GM18519 (cell line): ENCODE data around the gene LPP.

Source experiments
- ATAC-seq: cut with Tn5 transposase; IDR thresholded peaks from one replicate; pipeline ENCODE4 v1.9.1; 2021; ENCODE audit warnings: mild to moderate bottlenecking, moderate library complexity; ENCODE audit not compliant: unreplicated experiment, low FRiP score

The LPP gene

DNA sequence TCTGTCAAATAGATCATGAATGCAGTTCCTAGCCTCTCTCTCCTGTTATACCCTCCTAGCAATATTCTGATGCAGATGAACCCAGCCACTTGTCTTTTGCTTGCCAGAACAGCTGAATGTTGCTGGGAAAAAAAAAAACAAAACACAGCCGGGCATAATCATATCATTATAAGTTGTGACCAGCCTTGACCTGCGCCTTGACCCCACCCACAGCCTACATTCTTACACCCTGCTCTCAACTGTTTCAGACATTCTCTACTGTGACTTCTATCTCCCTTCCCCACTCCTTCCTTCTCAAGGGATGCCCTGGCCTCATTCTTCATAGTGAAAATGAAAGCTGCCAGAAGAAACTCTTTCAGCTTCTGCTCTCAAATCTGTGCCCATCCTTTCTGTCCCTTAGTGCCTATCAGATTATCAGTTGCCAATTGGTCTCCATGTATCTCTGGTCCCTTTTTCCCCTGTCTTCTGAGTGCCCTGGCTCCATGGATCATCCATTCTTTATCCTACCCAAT lies 628.7 kb downstream of the LPP start:
- ATAC-seq, result no peak

DNA sequence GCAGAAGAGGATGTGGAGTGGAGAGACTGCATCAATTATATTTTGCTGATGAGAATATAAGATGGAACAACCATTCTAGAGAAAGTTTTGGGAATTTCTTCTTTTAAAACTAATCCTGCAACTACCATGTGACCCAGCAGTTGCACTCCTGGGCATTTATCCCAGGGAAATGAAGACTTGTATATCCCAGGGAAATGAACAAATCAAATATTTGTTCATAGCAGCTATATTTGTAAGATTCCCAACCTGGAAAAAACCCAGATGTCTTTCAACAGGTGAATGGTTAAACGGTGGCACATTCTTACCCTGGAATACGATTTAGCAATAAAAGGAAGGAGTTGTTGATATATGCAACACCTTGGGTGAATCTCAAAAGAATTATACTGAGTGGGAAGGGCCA lies 632.5 kb downstream of the LPP start:
- ATAC-seq, result no peak

DNA sequence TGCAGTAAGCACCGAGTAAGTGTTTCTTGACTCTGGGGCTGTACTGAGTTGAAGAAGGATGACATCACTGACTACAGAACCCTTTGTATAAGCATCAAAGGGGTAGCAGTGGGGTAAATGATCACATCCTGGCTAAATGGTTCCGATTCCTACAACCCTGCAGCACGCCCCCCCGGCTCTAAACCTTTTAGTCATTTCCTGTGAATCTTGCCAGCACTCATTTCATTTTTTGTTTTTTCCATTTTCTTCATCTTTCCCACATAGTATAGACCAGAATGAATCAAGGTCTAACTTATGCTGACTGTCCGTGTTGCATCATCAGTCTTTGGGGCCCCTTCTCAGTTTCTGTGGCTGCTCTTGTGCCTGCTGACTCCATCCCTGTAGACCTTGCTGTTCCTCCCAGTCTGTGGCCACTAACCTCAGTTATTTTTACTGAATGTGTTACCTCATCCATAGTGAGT lies 634.7 kb downstream of the LPP start:
- no peak for ATAC-seq

DNA sequence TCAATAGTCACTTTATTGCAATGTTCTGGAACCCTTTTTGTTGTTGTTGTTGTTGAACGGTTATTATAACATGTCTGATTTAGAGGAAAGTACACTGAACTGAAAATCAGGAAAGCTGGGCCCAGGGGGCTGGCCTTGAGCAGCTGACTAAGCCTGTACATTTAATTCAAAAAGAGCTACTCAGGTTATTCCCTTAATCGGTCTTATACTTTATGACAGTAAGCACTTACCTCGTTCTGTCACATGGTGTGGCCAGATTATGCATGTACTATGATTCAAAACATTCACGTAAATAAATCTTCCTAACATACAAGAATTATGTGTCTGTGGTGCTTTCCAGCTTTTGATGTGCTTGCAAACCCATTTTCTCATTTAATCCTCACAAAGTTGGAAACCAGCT lies 635.3 kb downstream of the LPP start:
- ATAC-seq, result no peak

DNA sequence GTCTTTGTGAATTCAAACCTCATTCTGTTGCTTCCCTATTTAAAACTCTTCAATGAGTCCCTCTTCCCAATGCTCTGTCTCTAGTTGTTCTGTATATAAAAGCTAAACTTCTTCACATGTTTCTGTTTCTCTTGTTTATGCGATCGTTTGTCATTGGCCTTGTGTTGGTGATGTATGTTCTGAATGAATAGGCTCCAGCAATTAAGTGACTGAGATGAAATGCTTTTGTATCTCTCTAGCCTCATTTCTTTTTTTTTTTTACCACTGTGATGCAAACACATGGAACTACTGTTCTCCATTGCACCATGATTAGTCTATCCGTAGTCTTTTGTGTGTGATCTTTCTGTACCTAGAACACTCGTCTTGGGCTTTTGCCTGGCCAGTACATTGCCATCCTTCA lies 637.4 kb downstream of the LPP start:
- no peak for ATAC-seq

DNA sequence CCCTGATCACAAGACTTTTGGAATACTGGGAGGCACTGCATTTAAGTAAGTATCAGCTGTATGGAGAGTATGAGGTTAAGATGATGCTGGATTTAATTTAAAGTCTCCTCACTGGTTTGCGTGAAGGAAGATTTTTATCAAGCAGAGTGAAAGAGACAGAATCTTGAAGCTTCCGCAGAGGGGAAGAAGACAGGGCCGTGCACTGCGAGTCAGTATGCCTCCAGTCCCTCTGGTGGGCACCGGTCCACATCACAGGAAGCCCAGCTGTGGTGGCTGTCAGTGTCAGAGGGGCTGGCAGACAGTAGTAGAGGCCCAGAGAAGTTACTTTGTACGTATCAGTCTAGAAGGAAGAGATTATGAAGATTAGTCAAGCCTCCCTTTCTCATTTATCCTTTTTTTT lies 638.8 kb downstream of the LPP start:
- ATAC-seq, result no peak

DNA sequence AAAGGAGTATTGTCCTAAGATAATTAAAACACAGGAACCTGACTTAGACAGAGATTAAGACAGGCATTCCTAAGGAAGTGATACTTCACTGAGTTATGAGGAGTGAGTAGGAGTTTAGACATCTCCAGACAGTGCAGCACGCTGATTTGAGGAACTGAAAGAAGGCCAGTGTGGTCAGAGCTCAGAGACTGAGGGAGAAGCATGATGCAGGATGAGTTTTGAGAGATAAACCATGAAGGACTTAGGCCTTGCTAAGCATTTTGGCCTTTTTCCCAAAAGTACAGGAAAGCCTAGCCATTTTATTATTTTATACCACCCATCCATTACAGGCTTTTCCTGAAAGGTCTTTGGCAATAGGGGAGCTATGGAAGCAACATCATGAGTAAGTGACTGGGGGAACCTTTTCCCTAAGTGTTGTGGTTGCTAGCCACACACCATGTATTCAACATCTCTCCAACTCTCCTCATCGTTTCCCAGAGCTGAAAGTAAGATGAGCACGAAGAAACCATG lies 642.2 kb downstream of the LPP start:
- ATAC-seq, result peak; percentile 71

DNA sequence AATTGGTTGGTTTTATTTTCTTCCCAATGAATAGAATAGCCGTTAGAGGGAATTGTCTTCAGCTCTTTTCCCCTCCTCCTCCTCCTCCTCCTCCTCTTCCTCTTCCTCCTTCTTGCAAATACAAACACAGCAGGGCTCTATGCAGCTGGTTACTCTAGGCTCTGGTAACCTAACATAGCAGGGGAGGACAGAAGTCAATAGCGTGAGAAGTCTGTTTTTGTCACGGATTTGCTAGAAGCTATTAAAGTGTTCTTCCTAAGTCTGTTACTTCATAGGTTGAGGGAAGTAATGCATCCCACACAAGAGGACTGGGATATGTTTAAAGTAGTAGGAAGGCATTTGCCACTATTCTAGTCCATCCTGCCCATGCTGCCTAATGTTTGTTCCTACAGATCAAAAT lies 643.1 kb downstream of the LPP start:
- no peak for ATAC-seq

DNA sequence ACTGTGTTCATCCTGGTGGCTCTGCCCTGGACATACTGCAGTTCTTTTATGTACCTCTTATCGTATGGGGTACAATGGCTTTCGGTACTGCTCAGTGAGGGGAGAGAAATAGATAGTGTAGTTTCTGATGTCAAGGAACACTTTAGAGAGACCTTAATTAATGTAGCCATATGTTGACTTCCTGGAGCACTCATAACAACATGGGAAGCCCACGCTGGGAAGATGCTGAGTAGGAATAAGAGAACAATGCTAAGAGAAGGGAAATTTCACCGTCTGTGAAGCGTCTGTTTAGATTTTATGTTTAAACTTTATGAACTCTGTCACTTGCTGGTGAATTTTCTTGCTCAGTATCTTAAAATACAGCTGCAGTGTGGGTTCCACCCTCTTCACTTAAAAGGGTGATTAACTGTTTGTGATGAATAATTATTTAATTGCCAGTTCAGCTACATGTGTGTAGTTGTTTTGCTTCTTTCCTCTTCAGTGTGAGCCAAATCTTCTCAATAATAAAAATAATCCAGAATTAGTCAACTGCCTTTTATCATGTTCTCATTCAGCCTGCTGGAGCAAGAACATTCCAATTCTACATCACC lies 644.7 kb downstream of the LPP start:
- no peak for ATAC-seq

DNA sequence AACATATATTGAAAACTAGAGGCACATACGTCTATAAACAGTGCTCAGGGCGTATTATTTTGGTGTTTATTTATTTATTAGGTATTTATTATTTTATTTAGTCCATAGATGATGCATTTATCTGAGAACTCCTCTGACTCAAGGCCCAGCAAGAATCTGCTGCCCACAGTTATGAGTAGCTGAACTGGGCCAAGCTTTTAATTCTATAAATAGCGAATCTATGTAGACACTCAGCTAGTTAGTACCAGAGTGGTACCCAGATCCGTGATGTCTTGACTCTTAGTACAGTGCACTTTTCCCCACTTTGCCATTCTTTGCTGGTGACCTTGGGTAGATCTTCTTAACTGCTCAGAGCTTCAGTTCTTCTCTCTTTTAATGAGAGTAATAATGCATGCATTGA lies 647.4 kb downstream of the LPP start:
- ATAC-seq, result no peak

DNA sequence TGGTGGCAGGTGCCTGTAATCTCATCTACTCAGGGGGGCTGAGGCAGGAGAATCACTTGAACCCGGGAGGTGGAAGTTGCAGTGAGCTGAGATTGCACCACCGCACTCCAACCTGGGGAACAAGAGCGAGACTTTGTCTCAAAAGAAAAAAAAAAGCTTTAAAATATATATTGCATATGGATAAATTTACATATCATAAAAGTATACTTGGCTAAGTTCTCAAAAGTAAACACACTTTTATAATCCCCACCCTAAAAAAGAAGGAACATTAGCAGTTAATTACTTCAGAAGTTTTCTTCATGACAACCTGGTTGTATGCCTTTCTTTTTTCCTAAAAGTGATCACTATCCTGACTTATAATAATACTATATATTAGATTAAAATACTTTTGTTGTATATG lies 648.7 kb downstream of the LPP start:
- no peak for ATAC-seq

DNA sequence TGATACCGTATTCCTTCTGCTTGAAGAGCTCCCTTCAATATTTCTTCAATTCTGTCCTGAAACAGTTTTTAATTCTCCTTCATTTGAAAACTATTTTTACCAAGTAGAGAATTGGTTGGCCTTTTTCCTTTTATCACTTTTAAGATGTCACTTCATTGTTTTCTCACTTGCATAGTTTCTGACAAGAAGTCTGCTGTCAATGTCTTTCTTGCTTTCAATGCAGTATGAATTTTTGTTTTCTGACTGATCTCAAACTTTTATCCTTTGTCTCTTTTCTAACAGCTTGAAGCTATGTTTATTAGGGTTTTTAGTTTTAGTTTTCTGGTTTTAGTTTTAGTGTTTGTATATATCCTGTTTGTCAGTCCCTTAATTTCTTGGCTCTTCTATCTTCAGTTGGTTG lies 653.0 kb downstream of the LPP start:
- no peak for ATAC-seq

DNA sequence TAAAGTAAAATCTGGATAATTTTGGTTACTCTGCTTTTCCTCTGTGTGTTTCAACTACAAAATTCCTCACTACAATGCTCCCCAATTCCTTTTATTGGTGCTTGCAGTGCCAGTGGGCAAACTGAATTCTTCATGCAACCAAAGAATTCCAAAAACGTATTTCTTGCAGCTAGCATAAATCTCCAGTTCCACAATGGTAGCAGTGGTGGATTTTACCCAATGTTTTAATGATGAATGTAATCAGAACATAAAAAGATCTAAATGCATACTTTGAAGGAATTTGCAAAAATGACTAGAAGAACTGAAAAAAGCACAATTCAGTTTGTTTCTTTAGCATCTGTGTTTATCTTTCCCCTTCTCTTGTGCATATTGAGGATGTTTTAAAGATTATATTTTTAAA lies 658.2 kb downstream of the LPP start:
- no peak for ATAC-seq

DNA sequence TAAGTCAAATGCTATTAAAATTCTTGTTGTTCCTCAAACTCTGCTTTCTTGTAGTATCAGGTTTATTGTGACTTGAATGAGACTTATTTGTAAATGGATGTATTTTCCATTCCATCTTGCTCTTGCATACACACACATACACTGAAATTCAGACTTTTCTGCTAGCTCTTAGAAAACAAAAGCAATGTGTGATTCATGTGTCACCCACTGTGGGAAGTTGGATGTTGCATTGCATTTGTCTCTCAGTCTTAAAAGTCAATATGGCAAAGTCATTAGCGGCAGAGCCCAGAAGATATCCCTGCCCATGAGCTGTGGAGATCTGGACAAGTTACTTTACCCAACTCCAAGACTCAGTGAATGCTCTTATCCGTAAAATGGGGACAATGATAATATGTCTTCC lies 660.6 kb downstream of the LPP start:
- no peak for ATAC-seq

DNA sequence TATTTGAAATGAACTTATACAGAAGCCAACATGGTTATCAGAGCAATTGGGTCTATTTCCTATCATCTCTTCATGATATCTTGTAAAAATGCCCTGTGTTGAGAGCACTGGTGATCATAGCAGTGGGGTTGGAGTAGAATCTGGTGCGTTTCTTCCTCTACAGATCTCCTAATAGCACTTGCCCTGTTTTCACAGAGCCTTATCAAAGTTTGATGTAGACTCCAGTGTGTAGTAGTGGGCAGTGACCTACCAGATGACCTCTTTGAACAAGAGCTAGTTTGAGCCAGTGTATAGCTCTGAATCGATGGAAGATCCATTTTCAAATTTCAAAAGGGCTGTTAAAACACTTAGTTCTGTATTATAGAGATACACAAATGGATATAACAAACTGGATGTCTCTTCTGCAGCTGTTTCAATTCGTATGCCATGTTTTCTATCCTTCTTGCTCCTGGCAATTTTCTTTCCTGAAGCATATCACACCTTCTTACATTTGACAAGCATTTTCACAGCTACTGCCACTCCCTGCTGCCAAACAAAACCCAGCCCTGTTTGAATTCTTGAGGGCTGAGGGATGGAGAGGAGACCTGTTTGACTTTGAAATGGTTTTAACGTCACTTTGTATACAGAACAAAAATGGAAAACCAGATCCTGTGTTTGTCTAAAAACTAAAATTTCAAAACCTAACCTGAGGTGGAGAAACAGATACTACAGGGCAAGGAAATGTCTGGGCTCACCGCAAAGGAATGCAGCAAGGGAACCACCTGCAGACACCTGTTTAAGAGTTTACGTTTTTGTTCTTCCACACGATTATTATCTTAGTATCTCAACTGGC lies 663.4 kb downstream of the LPP start:
- no peak for ATAC-seq

DNA sequence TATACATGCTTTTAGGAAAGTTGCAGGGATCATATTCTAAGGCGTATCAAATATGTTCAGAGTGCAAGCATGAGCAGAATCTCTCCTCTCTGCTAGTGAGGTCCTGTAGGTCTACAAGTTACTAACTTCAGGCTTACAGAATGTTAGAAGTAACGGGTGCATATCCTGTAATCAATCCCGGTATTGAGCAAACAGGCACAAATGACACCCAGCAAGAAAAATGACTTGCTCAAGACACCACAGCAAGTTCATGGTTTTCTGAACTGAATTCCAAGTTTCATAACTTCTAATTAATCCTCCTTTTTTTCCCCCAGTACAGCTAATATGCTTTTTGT lies 663.9 kb downstream of the LPP start:
- ATAC-seq, result no peak

DNA sequence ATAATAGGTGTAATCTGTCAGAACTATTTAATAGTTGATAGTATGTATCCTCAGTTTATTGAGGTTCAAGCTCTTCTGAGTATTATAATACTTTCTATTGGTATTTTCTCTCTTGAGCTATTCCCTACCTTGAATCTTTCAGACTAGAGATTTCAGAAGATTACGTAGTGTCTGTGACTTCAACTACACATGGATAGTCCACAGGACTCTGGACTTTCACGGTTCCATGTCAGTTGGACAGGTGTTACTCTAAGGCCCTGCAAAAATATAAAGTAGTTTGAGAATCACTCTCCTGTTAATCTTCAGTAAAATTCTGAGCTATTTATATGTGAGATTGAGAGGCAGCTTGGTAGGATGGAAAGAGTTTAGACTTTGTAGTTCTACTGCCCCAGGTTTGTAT lies 664.3 kb downstream of the LPP start:
- ATAC-seq, result no peak

DNA sequence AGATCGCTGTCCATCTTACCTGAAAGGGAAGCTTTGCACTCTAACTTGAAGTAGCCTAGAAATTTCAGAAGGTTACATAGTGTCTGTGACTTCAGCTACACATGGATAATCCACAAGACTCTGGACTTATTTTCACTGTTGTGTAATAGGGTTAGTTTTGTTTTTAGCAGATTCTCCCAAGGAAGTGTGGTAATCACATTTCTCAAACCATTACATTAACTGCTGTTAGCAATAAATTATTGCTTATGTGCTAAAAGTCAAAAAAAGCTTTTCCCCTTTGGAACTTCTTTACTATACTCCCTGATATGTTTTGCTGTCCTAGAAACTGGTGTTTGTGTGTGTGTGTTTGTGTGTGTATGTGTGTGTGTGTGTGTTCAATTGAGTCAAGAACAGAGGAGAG lies 666.0 kb downstream of the LPP start:
- no peak for ATAC-seq

DNA sequence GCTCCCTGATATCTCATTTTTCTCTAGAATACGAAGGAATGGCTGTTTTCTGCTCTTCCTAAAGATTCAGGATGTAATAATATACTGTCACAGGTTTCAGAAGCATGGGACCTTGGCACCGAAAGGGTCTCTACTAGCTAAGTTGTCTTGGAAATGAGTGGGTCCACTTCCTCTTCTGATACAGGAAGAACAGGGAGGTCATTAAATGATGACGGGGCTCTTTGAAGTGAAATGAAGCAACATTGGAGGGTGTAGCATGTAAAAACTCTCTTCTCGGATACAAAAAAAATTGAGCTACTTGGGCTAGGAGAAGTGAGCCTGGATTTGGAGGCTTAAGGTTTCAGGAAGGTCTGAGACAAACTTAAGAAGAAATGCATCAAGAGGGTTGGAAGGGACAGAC lies 668.0 kb downstream of the LPP start:
- ATAC-seq, result no peak

DNA sequence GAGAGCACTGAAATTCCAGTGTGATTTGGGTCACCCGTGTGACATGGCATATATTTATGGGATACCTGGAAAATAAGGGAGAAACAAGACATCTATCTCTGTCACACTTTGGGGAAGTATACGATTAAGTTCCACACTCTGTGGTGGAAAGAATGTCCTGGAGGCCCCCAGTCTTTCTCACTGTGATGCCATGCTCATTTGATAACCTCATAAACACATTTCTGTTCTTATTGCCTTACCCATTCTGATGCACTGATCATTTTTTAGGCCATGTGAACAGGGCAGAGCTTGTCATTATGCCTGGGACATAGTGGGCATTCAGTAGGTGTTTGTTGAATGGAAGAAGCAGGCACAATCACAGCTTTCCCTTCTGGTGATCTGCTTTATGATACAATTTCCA lies 668.5 kb downstream of the LPP start:
- ATAC-seq, result no peak

DNA sequence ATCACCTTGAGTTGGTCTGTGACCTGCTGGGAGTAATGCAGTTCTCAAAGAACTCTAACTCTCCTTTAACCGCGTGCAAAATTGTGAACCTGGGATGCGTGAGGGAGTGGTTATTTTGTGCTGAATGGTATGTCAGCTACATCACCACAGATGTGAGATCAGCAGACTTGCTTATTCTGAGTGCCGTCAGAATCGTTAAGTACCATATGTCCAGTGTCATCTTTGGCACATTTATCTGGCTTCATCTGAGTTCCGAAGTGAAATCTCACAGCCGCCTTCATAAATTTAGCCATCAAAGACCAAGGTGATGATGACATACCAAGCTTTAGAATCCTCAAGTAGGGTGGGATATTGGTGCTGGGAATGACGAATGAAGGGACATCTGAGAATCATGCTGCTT lies 670.6 kb downstream of the LPP start:
- no peak for ATAC-seq

DNA sequence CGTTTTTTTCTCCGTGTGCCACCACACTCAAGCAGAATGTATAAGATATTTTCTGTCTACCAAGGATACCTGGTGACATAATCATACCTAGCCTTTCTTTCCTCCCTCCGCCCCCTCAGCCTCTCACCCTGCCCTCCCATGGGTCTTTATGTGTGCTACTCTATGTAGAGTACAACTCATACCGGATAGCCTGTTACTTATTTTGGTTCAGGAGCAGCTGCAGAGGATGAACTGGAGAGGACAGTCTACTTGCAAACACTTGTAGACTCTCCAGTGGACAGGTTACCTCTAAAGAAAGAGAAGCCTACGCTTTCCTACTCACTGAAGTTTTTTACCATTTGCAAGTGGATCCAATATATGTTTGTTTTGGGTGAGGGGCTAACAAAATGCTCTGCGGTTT lies 671.9 kb downstream of the LPP start:
- ATAC-seq, result no peak
